ENCODE results near the gene VARS2.
A peak's percentile ranks its signal among the peaks of the same experiment; 100 is the strongest.
"Not testable (repeated sequence)": the region's sequence is repeated elsewhere in the genome, so short reads cannot be mapped to it uniquely, and the experiment has no call there.

VARS2 gene

GRCh38 chr6:30898750-30899360, 15.2 kb upstream of the VARS2 start:
- DNase-seq (ENCODE audit: low spot score): no peak

GRCh38 chr6:30900863-30901417, 13.1 kb upstream of the VARS2 start:
- DNase-seq (ENCODE audit: low spot score): no peak

GRCh38 chr6:30901436-30901835, 12.6 kb upstream of the VARS2 start:
- DNase-seq (ENCODE audit: low spot score): no peak

- DNase-seq (ENCODE audit: low spot score): not testable (repeated sequence)
These were observed 11.8 kb upstream of the VARS2 start for GRCh38 chr6:30902196-30902595.

GRCh38 chr6:30902709-30903108, 11.3 kb upstream of the VARS2 start:
- DNase-seq (ENCODE audit: low spot score): no peak

GRCh38 chr6:30903236-30903635, 10.8 kb upstream of the VARS2 start:
- no peak for DNase-seq (ENCODE audit: low spot score)

- not testable (repeated sequence) for DNase-seq (ENCODE audit: low spot score)
These were observed 6.7 kb upstream of the VARS2 start for GRCh38 chr6:30907290-30907757.

GRCh38 chr6:30907758-30908591, 6.1 kb upstream of the VARS2 start, which contains the start of gene GTF2H4:
TSS of gene GTF2H4 (plus strand) at chr6:30908207.
- peak; percentile 96 for DNase-seq (ENCODE audit: low spot score)

- DNase-seq (ENCODE audit: low spot score): no peak
These were observed 5.3 kb upstream of the VARS2 start for GRCh38 chr6:30908700-30909099.

- not testable (repeated sequence) for DNase-seq (ENCODE audit: low spot score)
These were observed 3.6 kb upstream of the VARS2 start for GRCh38 chr6:30910473-30910872.

- no peak for DNase-seq (ENCODE audit: low spot score)
These were observed 1.1 kb upstream of the VARS2 start for GRCh38 chr6:30912746-30913520.

- DNase-seq (ENCODE audit: low spot score): no peak
These were observed 340 bp upstream of the VARS2 start for GRCh38 chr6:30913721-30914075.

GRCh38 chr6:30914854-30915590, 984 bp downstream of the VARS2 start:
- DNase-seq (ENCODE audit: low spot score): no peak

GRCh38 chr6:30915591-30915946, 1.5 kb downstream of the VARS2 start:
- peak; percentile 27 for DNase-seq (ENCODE audit: low spot score)

GRCh38 chr6:30917041-30917440, 3.0 kb downstream of the VARS2 start:
- no peak for DNase-seq (ENCODE audit: low spot score)

GRCh38 chr6:30917487-30917886, 3.4 kb downstream of the VARS2 start:
- DNase-seq (ENCODE audit: low spot score): no peak

GRCh38 chr6:30918670-30919069, 4.6 kb downstream of the VARS2 start:
- DNase-seq (ENCODE audit: low spot score): no peak

- no peak for DNase-seq (ENCODE audit: low spot score)
These were observed 8.4 kb downstream of the VARS2 start for GRCh38 chr6:30922447-30922852.

- not testable (repeated sequence) for DNase-seq (ENCODE audit: low spot score)
These were observed 10.1 kb downstream of the VARS2 start for GRCh38 chr6:30924040-30924627.

- no peak for DNase-seq (ENCODE audit: low spot score)
These were observed 12.6 kb downstream of the VARS2 start for GRCh38 chr6:30926644-30927043.

GRCh38 chr6:30927080-30927479, 13.0 kb downstream of the VARS2 start:
- DNase-seq (ENCODE audit: low spot score): not testable (repeated sequence)

Measured in CD4-positive, alpha-beta T cell treated with Interleukin-15 for 4 hours (primary cell).